GM18505 (cell line): Measurements from ENCODE around the gene ZNF208.
"Not testable (repeated sequence)": the region's sequence is repeated elsewhere in the genome, so short reads cannot be mapped to it uniquely, and the experiment has no call there.

ENCODE experiments used
- ATAC-seq: cut with Tn5 transposase; IDR thresholded peaks from one replicate; pipeline ENCODE4 v1.9.1; 2021; ENCODE audit not compliant: unreplicated experiment
- POLR2A ChIP-seq: IDR thresholded peaks from 4 replicates; pipeline ENCODE4 v1.6.1; 2011; ENCODE audit warnings: borderline replicate concordance; ENCODE audit not compliant: insufficient read depth, insufficient read length; ENCODE audit errors: extremely low read depth

Gene ZNF208

DNA sequence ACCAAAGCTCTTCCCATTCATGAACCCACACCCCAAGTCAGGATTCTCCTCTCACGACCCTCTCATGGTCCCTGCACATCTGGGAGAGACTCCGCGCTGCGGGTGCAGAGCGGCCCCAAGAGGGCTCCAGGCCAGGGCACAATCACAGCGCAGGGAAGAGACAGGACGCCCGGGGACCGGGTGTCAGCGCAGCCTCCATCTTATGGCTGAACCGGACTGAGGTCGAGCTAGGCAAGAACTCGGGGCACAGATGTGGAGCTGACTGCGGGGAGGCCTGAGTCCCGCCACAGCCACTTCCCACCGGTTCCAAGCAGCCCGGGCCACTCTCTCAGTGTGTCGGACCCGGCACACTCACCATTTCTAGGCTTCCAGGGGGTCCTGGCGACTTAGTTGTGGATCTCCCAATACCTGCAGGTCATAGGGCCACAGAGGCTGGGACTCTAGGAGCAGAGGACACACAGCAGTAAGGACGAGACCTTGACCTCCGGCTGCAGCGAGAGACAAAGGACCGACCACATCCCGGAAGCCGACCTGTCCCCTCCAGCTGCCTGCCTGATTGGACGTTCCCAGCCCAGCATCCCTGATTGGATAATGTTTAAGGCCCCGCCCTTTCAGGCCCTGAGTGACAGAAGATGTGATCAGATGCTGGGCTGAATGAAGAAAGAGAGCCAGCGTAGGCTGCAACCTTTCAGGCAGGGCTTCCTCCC lies at the start of gene ZNF208:
Gene ZNF208 (minus strand): TSS at position 507 of the 707 bp plus-strand sequence. CDS start 149 bp downstream, at position 358.
- not testable (repeated sequence) for ATAC-seq

GRCh38 chr19:22052644-22053013 lies 41.9 kb upstream of the ZNF208 start:
- ATAC-seq, result peak; percentile 34
- no peak for TF ChIP-seq POLR2A

DNA sequence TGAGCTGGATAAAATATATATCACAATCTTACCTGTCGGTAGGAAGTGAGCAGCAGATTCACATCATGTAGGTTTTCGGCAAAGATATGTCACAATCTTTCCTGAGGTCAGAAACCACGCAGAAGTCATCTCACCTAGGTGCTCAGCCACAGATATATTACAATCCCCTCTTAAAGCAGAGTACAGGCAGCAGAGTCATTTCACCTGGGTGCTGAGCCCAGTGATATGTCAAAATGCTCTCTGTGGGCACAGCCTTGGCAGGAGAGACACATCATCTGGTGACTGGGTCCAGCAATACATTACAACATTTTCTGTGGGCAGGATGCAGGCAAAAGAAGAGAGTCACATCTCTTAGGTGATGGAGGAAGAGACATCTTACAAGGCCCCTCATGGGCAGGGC lies 30.4 kb upstream of the ZNF208 start:
- ATAC-seq, result not testable (repeated sequence)

GRCh38 chr19:22030680-22031079 lies 19.9 kb upstream of the ZNF208 start:
- no peak for ATAC-seq
- TF ChIP-seq POLR2A, result no peak

DNA sequence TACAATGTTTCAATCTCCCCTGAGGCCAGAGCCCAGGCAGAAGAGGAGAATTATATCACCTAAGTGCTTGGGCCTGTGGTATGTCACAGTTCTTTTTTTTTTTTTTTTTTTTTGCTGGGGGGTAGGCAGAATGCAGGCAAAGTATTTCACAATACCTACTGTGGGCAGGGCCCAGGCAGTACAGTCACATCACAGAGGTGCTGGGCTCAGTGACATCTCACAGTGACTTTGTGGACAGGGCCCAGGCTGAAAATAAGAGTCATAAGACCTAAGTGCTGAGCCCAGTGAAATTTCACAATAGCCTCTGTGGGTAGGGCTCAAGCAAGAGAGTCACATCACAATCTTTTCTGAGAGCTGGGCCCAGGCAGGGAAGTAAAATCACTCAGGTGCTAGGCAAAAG lies 15.9 kb upstream of the ZNF208 start:
- no peak for ATAC-seq
- TF ChIP-seq POLR2A, result no peak

DNA sequence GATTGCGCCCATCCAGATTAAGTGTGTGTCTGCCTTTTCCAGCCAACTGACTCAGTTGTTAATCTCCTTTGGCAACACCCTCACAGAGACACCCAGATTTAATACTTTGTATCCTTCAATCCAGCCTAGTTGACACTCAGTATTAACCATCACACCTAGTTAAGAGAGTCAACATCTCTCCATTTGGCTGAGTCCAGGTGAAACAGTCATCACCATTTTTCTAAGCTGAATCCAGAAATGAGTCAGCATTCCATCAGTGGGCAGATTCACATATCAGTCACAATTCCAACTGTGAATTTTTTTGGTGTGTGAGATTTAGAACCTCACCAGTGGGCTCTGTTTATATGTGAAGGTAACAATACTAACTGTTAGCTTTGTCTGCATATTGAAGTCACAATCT lies 14.8 kb upstream of the ZNF208 start:
- not testable (repeated sequence) for ATAC-seq

DNA sequence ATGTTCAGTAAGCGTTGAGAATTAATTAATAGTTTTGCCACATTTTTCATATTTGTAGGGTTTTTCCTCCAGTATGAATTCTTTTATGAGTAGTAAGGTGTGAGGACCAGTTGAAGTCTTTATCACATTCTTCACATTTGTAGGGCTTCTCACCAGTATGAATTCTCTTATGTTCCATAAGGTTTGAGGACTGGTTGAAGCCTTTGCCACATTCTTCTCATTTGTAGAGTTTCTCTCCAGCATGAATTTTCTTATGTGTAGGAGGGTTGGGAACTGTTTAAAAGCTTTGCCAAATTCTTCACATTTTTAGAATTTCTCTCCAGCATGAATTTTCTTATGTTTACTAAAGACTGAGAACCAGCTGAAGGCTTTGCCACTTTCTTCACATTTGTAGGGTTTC lies 40.3 kb downstream of the ZNF208 start:
- TF ChIP-seq POLR2A, result no peak
- no peak for ATAC-seq

DNA sequence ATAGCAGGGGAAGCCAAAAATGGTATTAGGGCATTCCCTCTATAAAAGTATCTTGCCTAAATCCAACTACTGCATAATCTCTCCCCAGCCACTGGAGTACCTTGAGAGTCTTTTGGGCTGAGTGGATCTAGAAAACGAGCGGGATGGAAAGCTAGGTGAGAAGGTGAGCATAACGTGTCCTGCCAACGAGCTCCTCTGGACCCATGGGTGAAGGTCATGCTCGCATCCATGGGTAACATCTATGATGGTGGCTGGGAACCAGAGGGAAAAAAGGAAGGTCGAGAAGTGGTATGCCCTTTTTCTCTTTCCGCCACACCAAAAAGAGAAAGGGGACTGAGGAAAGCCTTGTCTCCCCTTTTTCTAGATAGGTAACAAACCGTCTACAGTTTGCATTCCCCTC lies 63.0 kb downstream of the ZNF208 start:
- no peak for ATAC-seq
- no peak for TF ChIP-seq POLR2A

- ATAC-seq, result no peak
- no peak for TF ChIP-seq POLR2A
These were observed 70.1 kb downstream of the ZNF208 start for GRCh38 chr19:21940684-21941083.

DNA sequence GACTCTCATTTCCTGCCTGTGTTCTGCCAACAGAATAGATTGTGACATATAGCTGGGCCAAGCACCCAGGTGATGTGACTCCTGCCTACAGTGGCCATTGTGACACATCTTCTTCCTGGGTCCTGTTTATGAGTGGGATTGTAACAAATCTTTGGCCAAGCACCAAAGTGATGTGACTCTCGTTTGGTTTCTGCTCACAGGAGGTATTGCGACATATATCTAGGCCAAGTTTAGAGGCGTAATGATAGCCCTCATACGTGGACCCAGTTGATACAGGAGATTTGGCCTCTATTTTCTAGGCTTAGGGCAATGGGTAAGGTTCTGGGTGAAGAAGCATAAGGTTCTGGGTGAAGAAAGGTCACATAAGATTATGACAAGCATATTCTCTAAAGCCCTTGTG lies 76.2 kb downstream of the ZNF208 start:
- no peak for ATAC-seq
- no peak for TF ChIP-seq POLR2A

DNA sequence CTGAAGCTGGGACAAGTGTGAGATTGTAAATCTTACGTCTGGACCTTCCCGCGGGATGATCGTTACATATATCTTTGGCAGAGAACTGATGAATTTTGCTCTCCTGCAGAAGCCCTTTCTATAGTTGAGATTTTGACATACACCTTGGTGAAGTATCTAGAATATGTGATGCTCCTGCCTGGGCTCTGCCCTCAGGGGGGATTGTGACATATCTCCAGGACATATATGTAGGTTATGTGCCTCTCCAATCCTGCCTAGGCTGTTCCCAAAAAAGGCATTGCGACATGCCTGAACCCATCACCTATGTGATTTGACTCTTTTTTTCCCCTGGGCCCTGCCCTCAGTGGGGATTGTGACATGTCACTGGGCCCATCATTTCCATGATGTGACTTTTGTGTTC lies 76.6 kb downstream of the ZNF208 start:
- TF ChIP-seq POLR2A, result no peak
- no peak for ATAC-seq

- no peak for ATAC-seq
These were observed 88.5 kb downstream of the ZNF208 start for GRCh38 chr19:21922276-21922675.

DNA sequence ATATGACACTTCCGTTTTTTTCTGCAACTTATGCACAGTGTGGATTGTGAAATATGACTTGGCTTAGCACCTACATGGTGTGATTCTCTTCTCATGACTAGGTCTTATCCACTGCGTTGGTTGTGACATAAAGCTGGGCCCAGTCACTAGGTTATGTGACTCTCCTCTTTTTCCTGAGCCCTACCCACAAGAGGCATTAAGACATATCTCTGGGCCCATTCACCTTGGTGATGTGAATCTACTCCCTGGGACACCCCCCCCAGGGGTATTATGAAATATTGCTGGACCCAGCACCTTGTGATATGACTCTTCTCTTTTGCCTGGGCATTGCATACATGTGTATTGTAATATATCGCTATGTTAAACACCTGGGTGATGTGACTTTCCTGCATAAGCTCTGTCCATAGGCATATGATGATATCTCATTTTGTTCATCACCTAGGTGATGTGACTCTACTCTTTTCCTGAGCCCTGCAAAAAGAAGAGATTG lies 89.0 kb downstream of the ZNF208 start:
- TF ChIP-seq POLR2A, result no peak
- no peak for ATAC-seq

More at GRCh38 chr19:21922276-21922675, 88.5 kb downstream of the ZNF208 start:
- TF ChIP-seq POLR2A, result no peak

DNA sequence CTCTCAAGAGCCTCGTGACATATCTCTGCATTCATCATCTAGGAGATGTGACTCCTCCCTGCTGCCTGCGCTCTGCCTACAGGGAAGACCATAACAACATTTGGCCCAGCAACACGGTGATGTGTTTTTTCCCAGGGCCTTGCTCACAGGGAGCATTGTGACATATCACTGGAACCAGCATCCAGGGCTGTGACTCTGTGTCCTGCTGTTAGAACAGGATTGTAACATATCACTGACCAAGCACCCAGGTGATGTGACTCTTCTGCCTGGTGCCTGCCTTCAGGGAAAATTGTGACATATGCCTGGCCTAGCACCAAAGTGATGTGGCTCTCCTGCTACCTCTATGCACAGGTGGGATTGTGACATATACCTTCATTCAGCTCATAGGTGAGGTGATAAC lies 95.3 kb downstream of the ZNF208 start:
- ATAC-seq, result no peak
- no peak for TF ChIP-seq POLR2A

DNA sequence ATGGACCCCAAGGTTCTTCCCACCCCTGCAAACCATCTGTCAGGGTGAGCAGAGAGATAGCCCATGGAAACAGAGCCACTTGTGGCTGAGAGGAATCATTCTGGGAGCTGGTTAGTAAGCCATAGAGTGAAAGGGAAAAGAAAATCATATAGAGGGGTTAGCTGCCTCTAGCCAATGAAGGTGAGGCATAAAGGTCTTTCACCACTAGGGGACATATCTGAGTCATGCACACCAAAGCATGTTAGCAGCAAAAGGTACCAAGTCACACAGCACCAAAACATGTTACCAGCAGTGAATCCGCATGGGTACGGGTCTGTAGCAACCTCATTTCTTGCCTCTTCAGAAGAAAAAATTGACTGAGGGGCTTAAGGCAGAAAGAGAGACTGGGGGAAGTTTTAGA lies 98.1 kb downstream of the ZNF208 start:
- ATAC-seq, result no peak
- TF ChIP-seq POLR2A, result no peak
